Activated B cell treated with CpG ODN at 0.5 μM for 24 hours (primary cell): ENCODE measurements around the gene SSTR3. TPM values are rescaled to one million over a fixed set of nuclear protein-coding genes. Genes with fewer than 3 reads are reported as not detected.
A peak's percentile ranks its signal among the peaks of the same experiment; 100 is the strongest.

ENCODE experiments used
- ATAC-seq: fragments of 200-7000 bp; cut with Tn5 transposase; one replicate; pipeline ENCODE4 v1.10.0; 2021; ENCODE audit warnings: low read depth, mild to moderate bottlenecking, moderate library complexity
- CTCF ChIA-PET: fragments of 350-600 bp; sonication (Branson Sonifier 250); formaldehyde crosslinking; loops from one replicate; lab custom pipeline; 2021; ENCODE audit warnings: antibody characterized with exemption; lab: Charles Lee
- POLR2A ChIA-PET: fragments of 350-600 bp; sonication (Branson Sonifier 250); formaldehyde crosslinking; loops from one replicate; lab custom pipeline; 2021; ENCODE audit warnings: antibody characterized with exemption; lab: Charles Lee
- DNase-seq: peaks from one replicate; pipeline ENCODE4 v3.0.0; 2022
- H3K27ac Mint-ChIP-seq: one replicate; pipeline ENCODE4 v1.8.0; 2020; ENCODE audit warnings: mixed read lengths
- H3K27me3 Mint-ChIP-seq: one replicate; pipeline ENCODE4 v1.8.0; 2021; ENCODE audit warnings: mixed read lengths
- H3K36me3 Mint-ChIP-seq: one replicate; pipeline ENCODE4 v1.8.0; 2021; ENCODE audit warnings: low read depth, mixed read lengths
- H3K4me1 Mint-ChIP-seq: one replicate; pipeline ENCODE4 v1.8.0; 2021; ENCODE audit warnings: mixed read lengths
- H3K4me3 Mint-ChIP-seq: one replicate; pipeline ENCODE4 v1.8.0; 2020; ENCODE audit warnings: mild to moderate bottlenecking, mixed read lengths
- H3K9me3 Mint-ChIP-seq: one replicate; pipeline ENCODE4 v1.8.0; 2020; ENCODE audit warnings: mixed read lengths
- intact Hi-C: fragments of 100-400 bp; cut with micrococcal nuclease; formaldehyde crosslinking; loops from one replicate; pipeline ENCODE4 v1.15.1; 2024
- total RNA-seq: library from RNA; stranded (reverse); gene quantifications from 2 replicates; pipeline ENCODE4 v1.2.3, GENCODE V29; 2022
- TF ChIP-seq, protein P1 (sequence below): fragments of 200-600 bp; IDR thresholded peaks from one replicate; pipeline ENCODE4 v1.8.0; 2022; ENCODE audit warnings: antibody characterized with exemption, mild to moderate bottlenecking

Gene SSTR3
- total RNA-seq, 1 donor from 2014 or later: 1.8 TPM

DNA sequence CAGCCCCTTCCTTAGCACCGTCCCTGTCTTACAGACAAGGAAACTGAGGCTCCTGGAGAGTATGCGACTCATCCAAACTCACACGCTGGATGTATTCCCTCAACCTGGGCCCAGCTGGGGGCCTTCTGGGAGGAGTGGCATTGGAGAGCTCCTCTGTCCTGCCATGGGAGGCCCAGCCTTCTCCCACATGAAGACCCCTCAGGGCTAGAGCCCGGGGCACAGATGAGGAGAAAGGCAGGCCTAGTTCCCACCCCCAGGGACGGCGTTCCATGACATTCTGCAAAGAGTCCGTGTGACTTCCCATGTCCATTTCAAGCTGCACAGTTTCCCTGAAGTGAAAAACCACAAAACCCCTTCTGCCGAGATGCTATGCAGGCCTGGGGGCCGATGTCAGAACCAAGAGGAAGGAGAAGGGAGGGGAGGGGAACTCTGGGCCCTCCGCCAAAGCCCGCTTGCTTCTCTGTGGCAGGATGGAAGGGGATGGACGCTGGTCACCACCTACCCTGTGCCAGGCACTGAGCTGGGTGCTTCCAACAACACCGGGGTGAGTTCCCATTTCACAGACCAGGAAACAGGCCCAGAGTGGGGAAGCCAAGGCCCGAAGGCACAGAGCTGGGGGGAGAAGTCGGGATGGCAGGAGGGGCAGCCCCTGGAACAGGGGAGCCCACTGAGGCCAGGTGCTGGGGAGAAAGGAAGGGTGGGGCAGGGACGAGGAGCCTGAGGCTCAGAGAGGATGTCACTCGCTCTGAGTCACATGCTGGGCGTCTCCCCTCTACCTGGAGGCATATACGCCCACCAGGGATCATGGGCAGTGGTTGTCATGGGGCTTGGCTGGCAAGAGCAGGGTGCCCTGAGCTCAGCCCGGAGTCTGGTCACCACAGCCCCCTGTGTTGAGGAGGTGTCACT is 16.1 kb upstream of the SSTR3 start:
- no peak for DNase-seq
- ChIA-PET POLR2A (interaction anchor here (0.6 to 7.5 kb wide), 10 partner anchors 9 to 410 kb away, joined by 3 to 301 read pairs (median 8); partner anchors contain the start of genes CYTH4 and RAC2), CTCF (interaction anchor here (0.9 to 4.7 kb wide), 6 partner anchors 10 to 63 kb away, joined by 3 to 56 read pairs (median 11); partner anchors contain the start of gene RAC2)
- Mint-ChIP-seq H3K27me3 (no peaks in the 10 kb centered on the region), H3K9me3 (no peaks in the 10 kb centered on the region), H3K27ac (peak overlapping the region; percentile 99), H3K4me1 (peaks cover 91% of the 10 kb centered on the region), H3K4me3 (peak overlapping the region; percentile 72), H3K36me3 (peaks cover 77% of the 10 kb centered on the region)
- no peak for ATAC-seq
- intact Hi-C loops: no loop called here
- TF ChIP-seq, protein P1, sequence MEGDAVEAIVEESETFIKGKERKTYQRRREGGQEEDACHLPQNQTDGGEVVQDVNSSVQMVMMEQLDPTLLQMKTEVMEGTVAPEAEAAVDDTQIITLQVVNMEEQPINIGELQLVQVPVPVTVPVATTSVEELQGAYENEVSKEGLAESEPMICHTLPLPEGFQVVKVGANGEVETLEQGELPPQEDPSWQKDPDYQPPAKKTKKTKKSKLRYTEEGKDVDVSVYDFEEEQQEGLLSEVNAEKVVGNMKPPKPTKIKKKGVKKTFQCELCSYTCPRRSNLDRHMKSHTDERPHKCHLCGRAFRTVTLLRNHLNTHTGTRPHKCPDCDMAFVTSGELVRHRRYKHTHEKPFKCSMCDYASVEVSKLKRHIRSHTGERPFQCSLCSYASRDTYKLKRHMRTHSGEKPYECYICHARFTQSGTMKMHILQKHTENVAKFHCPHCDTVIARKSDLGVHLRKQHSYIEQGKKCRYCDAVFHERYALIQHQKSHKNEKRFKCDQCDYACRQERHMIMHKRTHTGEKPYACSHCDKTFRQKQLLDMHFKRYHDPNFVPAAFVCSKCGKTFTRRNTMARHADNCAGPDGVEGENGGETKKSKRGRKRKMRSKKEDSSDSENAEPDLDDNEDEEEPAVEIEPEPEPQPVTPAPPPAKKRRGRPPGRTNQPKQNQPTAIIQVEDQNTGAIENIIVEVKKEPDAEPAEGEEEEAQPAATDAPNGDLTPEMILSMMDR: no peak

DNA sequence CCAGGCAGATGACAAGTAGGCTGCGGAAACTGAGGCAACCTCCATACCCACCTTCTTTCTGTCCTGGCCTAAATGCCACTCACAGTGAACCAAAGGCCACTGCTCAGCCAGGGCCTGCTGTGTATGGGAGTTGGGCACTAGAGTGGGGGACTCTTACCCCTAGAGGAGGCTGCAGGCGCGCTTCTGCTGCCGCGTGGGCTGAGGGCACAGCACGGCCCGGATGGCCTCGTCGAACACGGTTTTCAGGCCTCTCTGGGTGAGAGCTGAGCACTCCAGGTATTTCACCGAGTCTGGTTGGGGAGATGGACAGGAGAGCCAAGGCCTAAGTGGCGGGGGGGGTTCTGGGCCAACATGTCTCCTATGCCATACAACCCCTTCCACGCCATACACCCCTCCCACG is 14.2 kb upstream of the SSTR3 start:
- DNase-seq (no peak), ATAC-seq (no peak)
- Mint-ChIP-seq H3K9me3 (no peaks in the 10 kb centered on the region), H3K4me1 (peaks cover 92% of the 10 kb centered on the region), H3K4me3 (no peak overlapping the region), H3K27ac (peak overlapping the region; percentile 99), H3K27me3 (no peaks in the 10 kb centered on the region), H3K36me3 (peaks cover 67% of the 10 kb centered on the region)
- intact Hi-C loops: no loop called here
- TF ChIP-seq, protein P1: no peak
- ChIA-PET CTCF (interaction anchor here (2.5 to 5.3 kb wide), 2 partner anchors 17 to 34 kb away, joined by 19 to 59 read pairs; partner anchors contain the start of gene RAC2), POLR2A (interaction anchor here (5.2 to 11.8 kb wide), 2 partner anchors 15 to 27 kb away, joined by 54 to 304 read pairs; partner anchors contain the start of gene RAC2)

DNA sequence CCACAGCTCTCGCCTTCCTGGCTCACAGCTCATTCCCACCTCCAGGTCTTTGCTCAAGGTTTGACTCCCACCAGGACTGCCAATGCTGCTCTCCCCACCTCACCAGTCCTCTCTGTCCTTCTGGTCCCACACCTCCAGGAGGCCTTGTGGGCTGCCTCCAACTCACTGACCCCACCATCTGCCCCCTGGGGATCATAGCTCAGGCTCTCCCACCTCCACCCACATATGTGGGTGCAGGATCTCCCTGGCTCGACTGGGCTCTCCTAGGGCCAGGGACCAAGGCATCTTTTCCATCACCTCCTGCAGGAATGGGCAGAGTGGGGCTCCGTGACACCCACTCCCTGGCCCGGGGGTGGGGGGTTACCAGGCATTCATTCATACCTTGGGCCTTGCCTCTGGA is 13.8 kb upstream of the SSTR3 start:
- ATAC-seq: no peak
- Mint-ChIP-seq H3K27me3 (no peaks in the 10 kb centered on the region), H3K36me3 (peaks cover 62% of the 10 kb centered on the region), H3K27ac (peak overlapping the region; percentile 99), H3K4me3 (no peak overlapping the region), H3K4me1 (peaks cover 92% of the 10 kb centered on the region), H3K9me3 (peaks cover under 1% of the 10 kb centered on the region)
- TF ChIP-seq, protein P1: no peak
- ChIA-PET CTCF (interaction anchor here (1.1 to 5.3 kb wide), 4 partner anchors 18 to 34 kb away, joined by 3 to 59 read pairs (median 12); partner anchors contain the start of gene RAC2), POLR2A (interaction anchor here (5.2 to 11.8 kb wide), 2 partner anchors 15 to 27 kb away, joined by 54 to 304 read pairs; partner anchors contain the start of gene RAC2)
- intact Hi-C loops: no loop called here
- DNase-seq: no peak

DNA sequence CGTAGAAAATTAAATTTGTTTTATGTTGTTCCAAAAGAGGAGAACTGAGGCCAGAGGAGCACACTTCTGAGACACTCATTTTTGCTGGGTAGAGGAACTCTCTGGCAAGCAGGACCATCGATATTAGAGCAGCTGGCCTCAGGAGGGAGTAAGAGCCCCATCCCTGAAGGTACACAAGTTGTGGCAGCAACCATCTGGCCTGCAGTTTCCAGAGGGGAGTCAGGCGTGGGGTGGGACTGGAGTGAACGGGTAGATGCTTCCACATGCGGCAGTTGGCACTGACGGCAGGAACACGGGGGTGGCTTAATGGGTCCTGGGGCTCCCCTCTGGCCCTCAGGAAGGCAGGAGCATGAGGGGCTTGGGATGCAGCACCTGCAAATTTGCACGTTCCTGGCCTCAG is 13.2 kb upstream of the SSTR3 start:
- H3K36me3 Mint-ChIP-seq: peaks cover 56% of the 10 kb centered on the region
- no peaks in the 10 kb centered on the region for H3K27me3 Mint-ChIP-seq
- DNase-seq: no peak
- peak overlapping the region; percentile 46 for H3K4me3 Mint-ChIP-seq
- peaks cover 2% of the 10 kb centered on the region for H3K9me3 Mint-ChIP-seq
- POLR2A ChIA-PET: interaction anchor here (0.7 to 11.8 kb wide), 5 partner anchors 16 to 248 kb away, joined by 3 to 304 read pairs (median 6); partner anchors contain the start of gene RAC2
- H3K27ac Mint-ChIP-seq: peak overlapping the region; percentile 99
- ATAC-seq: no peak
- TF ChIP-seq, protein P1: no peak
- CTCF ChIA-PET: interaction anchor here (1.1 to 5.3 kb wide), 4 partner anchors 18 to 35 kb away, joined by 3 to 59 read pairs (median 12); partner anchors contain the start of gene RAC2
- peaks cover 92% of the 10 kb centered on the region for H3K4me1 Mint-ChIP-seq
- intact Hi-C loops: loop anchor here (1.0 kb wide), 1 partner anchor 36 kb away; no protein-coding TSS in a partner anchor
